IgD-negative memory B cell (primary cell): ENCODE results near the gene JPH2. TPM values are rescaled to one million over a fixed set of nuclear protein-coding genes. Genes with fewer than 3 reads are reported as not detected.
A peak's percentile ranks its signal among the peaks of the same experiment; 100 is the strongest.

Source experiments
- H3K27ac Mint-ChIP-seq, 3 donors: one replicate each; pipeline ENCODE4 v1.8.0; 2020 to 2022; ENCODE audit warnings: mild to moderate bottlenecking in 3 of 3, mixed read lengths in 3 of 3, moderate library complexity in 1 of 3
- H3K27me3 Mint-ChIP-seq: one replicate; pipeline ENCODE4 v1.8.0; 2021; ENCODE audit warnings: mixed read lengths
- H3K36me3 Mint-ChIP-seq: one replicate; pipeline ENCODE4 v1.8.0; 2020; ENCODE audit warnings: mild to moderate bottlenecking, mixed read lengths
- H3K4me1 Mint-ChIP-seq, 3 donors: one replicate each; pipeline ENCODE4 v1.8.0; 2020 to 2022; ENCODE audit warnings: mixed read lengths in 3 of 3, mild to moderate bottlenecking in 1 of 3
- H3K4me3 Mint-ChIP-seq, 4 donors: one replicate each; pipeline ENCODE4 v1.8.0; 2020 to 2022; ENCODE audit warnings: mild to moderate bottlenecking in 4 of 4, mixed read lengths in 4 of 4, moderate library complexity in 3 of 4
- H3K9me3 Mint-ChIP-seq, 3 donors: one replicate each; pipeline ENCODE4 v1.8.0; 2020 to 2021; ENCODE audit warnings: mixed read lengths in 3 of 3, mild to moderate bottlenecking in 1 of 3
- polyA plus RNA-seq: library from polyadenylated mRNA; unstranded; fragments of 300-500 nt; fragmentation: Illumina TruSeq; gene quantifications from one replicate; pipeline ENCODE4 v1.2.3, GENCODE V29; 2021

The JPH2 gene
- polyA plus RNA-seq, 1 donor from 2014 or later: not detected

- Mint-ChIP-seq H3K4me1 (peaks cover 0 to 19% (median 6%) of the 10 kb centered on the region in 3 donors), H3K9me3 (no peaks in the 10 kb centered on the region), H3K27ac (no peak overlapping the region), H3K27me3 (peaks cover 29% of the 10 kb centered on the region), H3K4me3 (no peak overlapping the region), H3K36me3 (peaks cover 4% of the 10 kb centered on the region)
Observed at GRCh38 chr20:44186201-44186600, 787 bp downstream of the JPH2 start.

DNA sequence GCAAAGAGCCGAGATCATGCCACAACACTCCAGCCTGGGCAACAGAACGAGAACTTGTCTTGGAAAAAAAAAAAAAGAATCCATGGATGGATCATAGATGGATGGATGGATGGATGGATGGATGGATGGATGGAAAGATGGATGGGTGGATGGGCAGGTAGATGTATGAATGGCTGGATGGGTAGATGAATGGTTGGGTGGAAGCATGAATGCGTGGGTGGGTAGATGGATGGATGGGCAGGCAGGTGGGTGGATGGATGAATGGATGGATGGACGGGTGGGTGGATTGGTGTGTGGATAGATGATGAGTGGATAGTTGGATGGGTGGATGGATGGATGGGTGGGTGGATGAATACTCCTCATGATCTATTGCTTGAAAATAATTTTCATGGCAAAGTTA, 1.4 kb downstream of the JPH2 start:
- peaks cover 4% of the 10 kb centered on the region for H3K36me3 Mint-ChIP-seq
- no peaks in the 10 kb centered on the region for H3K9me3 Mint-ChIP-seq
- peaks cover 29% of the 10 kb centered on the region for H3K27me3 Mint-ChIP-seq
- H3K4me3 Mint-ChIP-seq: no peak overlapping the region
- H3K27ac Mint-ChIP-seq: no peak overlapping the region
- peaks cover 0 to 19% (median 6%) of the 10 kb centered on the region in 3 donors for H3K4me1 Mint-ChIP-seq

DNA sequence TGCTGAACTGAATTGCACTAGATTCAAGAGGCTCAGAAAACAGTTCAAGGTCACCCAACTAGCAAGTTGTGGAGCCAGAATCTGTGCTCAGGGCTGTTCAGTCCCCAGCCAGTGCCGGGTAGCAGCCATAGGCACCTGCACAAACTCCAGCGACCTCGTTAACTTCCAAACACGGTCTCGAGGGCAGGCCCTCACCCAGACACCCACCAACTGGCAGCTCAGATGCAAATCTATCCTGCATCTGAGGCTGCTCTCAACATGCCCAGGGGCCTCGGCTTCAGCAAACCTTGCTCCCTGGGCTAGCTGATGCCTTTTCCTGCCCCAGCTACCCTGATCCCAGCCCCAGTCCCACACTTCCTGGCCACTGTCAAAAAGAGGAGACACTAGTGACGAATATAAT, 3.7 kb downstream of the JPH2 start:
- Mint-ChIP-seq H3K9me3 (no peaks in the 10 kb centered on the region), H3K36me3 (peaks cover 4% of the 10 kb centered on the region), H3K4me3 (peak overlapping the region in 1 of 4 donors; percentile 9), H3K27me3 (peaks cover 29% of the 10 kb centered on the region), H3K27ac (no peak overlapping the region), H3K4me1 (peaks cover 0 to 13% (median 6%) of the 10 kb centered on the region in 3 donors)

DNA sequence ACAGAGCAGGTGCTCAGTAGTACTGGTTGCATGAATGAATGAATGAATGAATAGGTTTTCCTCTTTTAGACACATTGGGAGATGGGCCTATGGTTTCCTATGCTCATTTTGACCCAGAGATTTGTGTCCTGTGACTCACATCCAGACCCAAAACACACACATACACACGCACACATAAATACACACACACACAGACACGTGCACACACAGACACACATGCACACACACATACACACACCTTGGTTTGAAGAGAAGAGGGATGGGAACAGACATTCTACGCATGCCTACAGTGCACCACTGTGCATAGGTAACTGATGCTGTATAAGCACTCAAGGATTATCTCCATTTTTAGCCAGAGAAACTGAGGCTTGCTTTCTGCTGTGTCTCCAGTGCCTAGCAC, 4.1 kb downstream of the JPH2 start:
- Mint-ChIP-seq H3K27ac (no peak overlapping the region), H3K9me3 (no peaks in the 10 kb centered on the region), H3K36me3 (peaks cover 4% of the 10 kb centered on the region), H3K27me3 (peaks cover 26% of the 10 kb centered on the region), H3K4me3 (no peak overlapping the region), H3K4me1 (peaks cover 0 to 9% (median 6%) of the 10 kb centered on the region in 3 donors)

DNA sequence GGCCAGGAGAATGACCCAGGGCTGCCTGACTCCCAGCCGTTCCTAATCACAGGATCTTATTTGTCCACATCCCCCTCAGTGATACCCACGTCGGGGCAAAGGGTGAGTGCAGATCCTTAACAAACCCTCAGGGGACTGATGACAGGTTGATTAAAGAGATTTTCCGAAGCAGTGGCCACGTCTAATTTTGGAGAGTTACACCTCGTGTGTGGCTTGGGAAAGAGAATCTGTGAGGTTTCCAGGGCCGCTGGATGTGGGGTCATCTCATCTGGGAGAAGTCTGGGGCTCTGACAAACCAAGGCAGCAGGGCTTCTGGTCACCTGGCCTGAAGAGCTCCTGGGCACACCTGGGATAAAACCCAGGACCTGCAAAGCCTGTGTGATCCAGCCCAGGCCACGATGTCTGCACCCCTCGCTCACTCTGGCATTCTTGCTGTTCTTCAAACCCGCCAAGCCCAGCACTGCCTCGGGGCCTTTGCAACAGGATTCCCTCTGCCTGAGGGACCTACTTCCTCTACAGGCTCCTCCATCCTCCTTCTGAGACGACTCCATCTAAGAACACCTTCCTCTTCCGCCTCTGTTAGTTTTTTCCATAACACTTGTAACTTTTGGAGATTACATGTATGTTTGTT, 4.7 kb downstream of the JPH2 start:
- Mint-ChIP-seq H3K4me1 (peaks cover 0 to 3% (median 3%) of the 10 kb centered on the region in 3 donors), H3K9me3 (no peaks in the 10 kb centered on the region), H3K27ac (no peak overlapping the region), H3K36me3 (peaks cover 4% of the 10 kb centered on the region), H3K4me3 (no peak overlapping the region), H3K27me3 (peaks cover 24% of the 10 kb centered on the region)

- Mint-ChIP-seq H3K9me3 (no peaks in the 10 kb centered on the region), H3K36me3 (peaks cover 4% of the 10 kb centered on the region), H3K27me3 (peaks cover 19% of the 10 kb centered on the region), H3K4me3 (no peak overlapping the region), H3K27ac (no peak overlapping the region), H3K4me1 (peaks cover 0 to 3% (median 0%) of the 10 kb centered on the region in 3 donors)
Observed at GRCh38 chr20:44181611-44182010, 5.4 kb downstream of the JPH2 start.

GRCh38 chr20:44180814-44181213, 6.2 kb downstream of the JPH2 start:
- H3K27ac Mint-ChIP-seq: no peak overlapping the region
- H3K4me1 Mint-ChIP-seq: peaks cover 0 to 3% (median 0%) of the 10 kb centered on the region in 3 donors
- peaks cover 16% of the 10 kb centered on the region for H3K27me3 Mint-ChIP-seq
- H3K4me3 Mint-ChIP-seq: peak overlapping the region in 1 of 4 donors; percentile 1
- H3K36me3 Mint-ChIP-seq: peaks cover 3% of the 10 kb centered on the region
- H3K9me3 Mint-ChIP-seq: no peaks in the 10 kb centered on the region

- Mint-ChIP-seq H3K27me3 (peaks cover 13% of the 10 kb centered on the region), H3K4me3 (no peak overlapping the region), H3K4me1 (no peaks in the 10 kb centered on the region), H3K9me3 (no peaks in the 10 kb centered on the region), H3K27ac (no peak overlapping the region), H3K36me3 (no peaks in the 10 kb centered on the region)
Observed at GRCh38 chr20:44176833-44177534, 10.0 kb downstream of the JPH2 start.

GRCh38 chr20:44174996-44175765, 11.8 kb downstream of the JPH2 start:
- H3K4me1 Mint-ChIP-seq: no peaks in the 10 kb centered on the region
- H3K36me3 Mint-ChIP-seq: peaks cover 2% of the 10 kb centered on the region
- H3K4me3 Mint-ChIP-seq: no peak overlapping the region
- H3K9me3 Mint-ChIP-seq: no peaks in the 10 kb centered on the region
- H3K27me3 Mint-ChIP-seq: peaks cover 13% of the 10 kb centered on the region
- H3K27ac Mint-ChIP-seq: no peak overlapping the region

- H3K4me1 Mint-ChIP-seq: no peaks in the 10 kb centered on the region
- no peaks in the 10 kb centered on the region for H3K9me3 Mint-ChIP-seq
- H3K4me3 Mint-ChIP-seq: no peak overlapping the region
- peaks cover 17% of the 10 kb centered on the region for H3K27me3 Mint-ChIP-seq
- no peak overlapping the region for H3K27ac Mint-ChIP-seq
- H3K36me3 Mint-ChIP-seq: peaks cover 2% of the 10 kb centered on the region
Observed at GRCh38 chr20:44173846-44174245, 13.1 kb downstream of the JPH2 start.

DNA sequence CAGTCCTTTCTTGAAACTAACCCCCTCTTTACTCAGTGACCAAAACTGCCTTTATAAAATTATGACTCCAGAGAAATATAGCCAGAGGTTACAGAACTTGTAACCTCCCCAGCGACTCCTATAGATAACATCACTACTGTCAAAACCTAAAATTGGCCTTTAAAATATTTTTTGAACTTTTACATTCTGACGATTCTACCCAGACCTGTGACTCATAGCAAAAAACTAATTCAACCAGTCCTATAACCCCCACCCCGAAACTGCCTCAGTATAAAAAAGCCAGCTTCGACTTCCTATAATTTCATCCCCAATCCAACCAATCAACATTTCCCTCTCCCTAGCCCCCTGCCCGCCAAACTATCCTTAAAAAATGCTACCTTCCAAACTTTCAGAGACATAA, 13.9 kb downstream of the JPH2 start:
- Mint-ChIP-seq H3K9me3 (no peaks in the 10 kb centered on the region), H3K4me3 (no peak overlapping the region), H3K27me3 (peaks cover 17% of the 10 kb centered on the region), H3K27ac (no peak overlapping the region), H3K36me3 (peaks cover 2% of the 10 kb centered on the region), H3K4me1 (no peaks in the 10 kb centered on the region)

DNA sequence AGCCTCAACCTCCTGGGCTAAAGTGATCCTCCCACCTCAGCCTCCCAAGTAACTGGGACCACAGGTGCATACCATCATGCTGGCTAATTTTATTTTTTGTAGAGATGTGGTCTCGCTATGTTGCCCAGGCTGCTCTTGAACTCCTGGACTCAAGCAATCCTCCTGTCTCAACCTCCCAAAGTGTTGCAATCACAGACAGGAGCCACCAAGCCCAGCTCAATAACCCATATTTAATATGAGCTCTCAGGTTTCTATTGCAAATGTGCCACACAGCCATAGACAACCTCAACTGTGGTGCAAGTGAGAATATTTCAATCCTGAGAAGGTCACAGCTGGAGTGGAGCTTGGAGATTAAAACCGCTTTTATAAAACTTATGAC, 14.4 kb downstream of the JPH2 start:
- Mint-ChIP-seq H3K27me3 (peaks cover 14% of the 10 kb centered on the region), H3K36me3 (peaks cover 2% of the 10 kb centered on the region), H3K4me1 (no peaks in the 10 kb centered on the region), H3K4me3 (no peak overlapping the region), H3K27ac (no peak overlapping the region), H3K9me3 (no peaks in the 10 kb centered on the region)

DNA sequence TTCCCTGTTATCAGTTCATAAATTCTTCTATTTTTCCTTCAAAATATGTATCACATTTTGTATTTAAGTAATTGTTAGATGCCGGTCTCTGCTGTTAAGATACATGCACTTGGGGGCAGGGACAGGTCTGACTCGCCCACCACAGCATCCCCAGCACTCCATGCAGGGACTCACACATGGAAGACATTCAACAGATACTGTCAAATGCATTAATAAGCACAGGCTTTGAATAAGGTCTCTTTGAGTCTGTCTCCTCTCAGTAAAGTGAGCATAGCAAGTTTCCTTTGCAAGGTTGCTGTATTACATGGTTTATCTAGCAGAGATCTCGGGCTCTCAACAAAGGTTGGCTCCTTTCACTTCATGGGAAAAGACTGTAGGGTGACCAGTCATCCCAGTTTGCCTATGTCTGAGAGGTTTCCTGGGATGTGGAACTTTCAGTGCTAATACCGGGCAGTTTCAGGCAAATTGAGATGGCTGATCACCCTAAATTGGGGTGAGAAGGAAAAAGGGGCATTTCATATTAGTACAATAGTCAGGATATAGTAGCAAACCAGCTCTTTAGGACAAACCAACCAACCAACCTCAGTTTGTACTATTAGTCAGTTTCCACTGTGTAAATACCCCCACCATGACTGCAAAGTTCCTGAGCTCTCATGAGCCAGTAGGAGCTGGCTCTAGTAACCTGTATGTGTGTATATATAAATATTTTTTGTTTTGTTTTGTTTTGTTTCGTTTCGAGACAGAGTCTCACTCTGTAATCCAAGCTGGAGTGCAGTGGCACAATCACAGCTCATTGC, 15.0 kb downstream of the JPH2 start:
- Mint-ChIP-seq H3K9me3 (no peaks in the 10 kb centered on the region), H3K36me3 (peaks cover 2% of the 10 kb centered on the region), H3K27me3 (peaks cover 12% of the 10 kb centered on the region), H3K4me3 (no peak overlapping the region), H3K4me1 (no peaks in the 10 kb centered on the region), H3K27ac (no peak overlapping the region)

DNA sequence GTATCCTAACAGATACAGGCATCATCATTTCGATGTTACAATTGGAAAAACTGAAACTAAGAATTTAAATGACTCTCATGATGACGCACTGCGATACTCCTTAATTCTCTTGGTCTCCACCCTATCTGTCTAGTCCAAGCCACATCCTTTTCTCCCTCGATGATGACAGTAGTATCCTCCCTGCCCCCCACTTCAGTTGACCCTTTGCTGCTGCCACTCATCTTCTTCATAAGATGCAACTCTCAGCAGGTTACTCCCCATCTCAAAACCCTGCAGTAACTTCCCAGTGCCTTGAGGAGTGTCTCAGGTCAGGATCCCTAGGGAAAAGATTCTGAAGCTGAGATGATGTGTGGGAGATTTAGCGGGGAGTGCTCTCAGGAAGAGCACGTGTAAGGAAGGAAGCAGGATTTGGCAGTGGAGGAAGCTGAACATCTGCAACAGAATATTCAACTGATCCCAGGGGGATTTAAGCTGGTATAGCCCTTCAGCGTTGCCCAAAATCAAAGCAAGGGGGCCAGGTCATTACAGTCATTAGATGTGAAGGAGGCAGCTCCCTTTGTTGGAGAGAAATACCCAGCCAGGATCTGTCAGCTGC, 16.1 kb downstream of the JPH2 start:
- Mint-ChIP-seq H3K27ac (no peak overlapping the region), H3K36me3 (peaks cover 2% of the 10 kb centered on the region), H3K27me3 (peaks cover 14% of the 10 kb centered on the region), H3K4me3 (no peak overlapping the region), H3K4me1 (no peaks in the 10 kb centered on the region), H3K9me3 (no peaks in the 10 kb centered on the region)
